Neutrophil (primary cell): ENCODE measurements around the gene YOD1.

Experiments used
- H3K27ac ChIP-seq: fragments of 200-600 bp; sonication (generic); 2 replicates; pipeline ENCODE4 v1.5.1; 2016; ENCODE audit warnings: mild to moderate bottlenecking, moderate library complexity
- H3K27me3 ChIP-seq: fragments of 200-600 bp; sonication (generic); 2 replicates; pipeline ENCODE4 v1.6.0; 2016; ENCODE audit warnings: mild to moderate bottlenecking
- H3K36me3 ChIP-seq: fragments of 200-600 bp; sonication (generic); 2 replicates; pipeline ENCODE4 v1.5.1; 2017
- H3K4me1 ChIP-seq, 2 experiments: fragments of 200-600 bp in 1 of 2; sonication (generic) in 1 of 2; 1 replicate in 1 of 2; 2 replicates in 1 of 2; pipeline versions ENCODE4 v1.5.1 to v1.6.1; 2013 to 2016; ENCODE audit warnings: low read depth in 1 of 2, low read length in 1 of 2, mild to moderate bottlenecking in 1 of 2, moderate library complexity in 1 of 2; ENCODE audit not compliant: control insufficient read depth in 1 of 2, insufficient read depth in 1 of 2
- H3K4me3 ChIP-seq, 2 experiments: fragments of 200-600 bp in 1 of 2; sonication (generic) in 1 of 2; 1 replicate in 1 of 2; 2 replicates in 1 of 2; pipeline ENCODE4 v1.5.1; 2013 to 2016; ENCODE audit warnings: low read depth in 1 of 2, low read length in 1 of 2, mild to moderate bottlenecking in 1 of 2, moderate library complexity in 1 of 2
- H3K9me3 ChIP-seq: fragments of 200-600 bp; sonication (generic); 2 replicates; pipeline ENCODE4 v1.5.1; 2016
- CTCF ChIP-seq: fragments of 200-600 bp; sonication (generic); IDR thresholded peaks from 2 replicates; pipeline ENCODE4 v1.5.1; 2016; ENCODE audit warnings: antibody characterized with exemption

Gene YOD1

GRCh38 chr1:207036865-207037264 lies 14.1 kb downstream of the YOD1 start:
- H3K36me3 ChIP-seq: no peaks in the 10 kb centered on the region
- TF ChIP-seq CTCF: no peak
- no peak overlapping the region for H3K27ac ChIP-seq
- H3K4me3 ChIP-seq: no peak overlapping the region
- H3K4me1 ChIP-seq: no peaks in the 10 kb centered on the region
- peaks cover 68% of the 10 kb centered on the region for H3K27me3 ChIP-seq
- no peaks in the 10 kb centered on the region for H3K9me3 ChIP-seq

- no peaks in the 10 kb centered on the region for H3K9me3 ChIP-seq
- H3K36me3 ChIP-seq: no peaks in the 10 kb centered on the region
- H3K4me1 ChIP-seq: no peaks in the 10 kb centered on the region
- TF ChIP-seq CTCF: no peak
- H3K27me3 ChIP-seq: peaks cover 68% of the 10 kb centered on the region
- no peak overlapping the region for H3K4me3 ChIP-seq
- no peak overlapping the region for H3K27ac ChIP-seq
Observed at GRCh38 chr1:207035877-207036551, 15.0 kb downstream of the YOD1 start.

- Histone ChIP-seq H3K27me3 (peaks cover 75% of the 10 kb centered on the region), H3K27ac (no peak overlapping the region), H3K36me3 (no peaks in the 10 kb centered on the region), H3K4me3 (no peak overlapping the region), H3K9me3 (no peaks in the 10 kb centered on the region), H3K4me1 (no peaks in the 10 kb centered on the region)
- TF ChIP-seq CTCF: no peak
Observed at GRCh38 chr1:207034998-207035397, 16.0 kb downstream of the YOD1 start.

- no peak overlapping the region for H3K27ac ChIP-seq
Observed at GRCh38 chr1:207034208-207034607, 16.8 kb downstream of the YOD1 start.

GRCh38 chr1:207033302-207033701 lies 17.7 kb downstream of the YOD1 start:
- Histone ChIP-seq H3K4me1 (no peaks in the 10 kb centered on the region), H3K9me3 (no peaks in the 10 kb centered on the region), H3K27ac (no peak overlapping the region), H3K27me3 (peaks cover 72% of the 10 kb centered on the region), H3K36me3 (no peaks in the 10 kb centered on the region), H3K4me3 (no peak overlapping the region)
- TF ChIP-seq CTCF: no peak

More at GRCh38 chr1:207034208-207034607, 16.8 kb downstream of the YOD1 start:
- no peaks in the 10 kb centered on the region for H3K9me3 ChIP-seq
- H3K4me1 ChIP-seq: no peaks in the 10 kb centered on the region
- H3K4me3 ChIP-seq: no peak overlapping the region
- no peaks in the 10 kb centered on the region for H3K36me3 ChIP-seq
- H3K27me3 ChIP-seq: peaks cover 81% of the 10 kb centered on the region
- TF ChIP-seq CTCF: no peak
